HG03460 (cell line): ENCODE results near the gene MPHOSPH8.

Experiments used
- ATAC-seq: cut with Tn5 transposase; IDR thresholded peaks from one replicate; pipeline ENCODE4 v1.9.1; 2021; ENCODE audit not compliant: unreplicated experiment

MPHOSPH8 gene

GRCh38 chr13:19633479-19634255, at the start of gene MPHOSPH8:
Gene MPHOSPH8 (plus strand): TSS chr13:19633659. CDS start chr13:19633749, 90 bp downstream.
- ATAC-seq, result peak; percentile 98

- peak; percentile 76 for ATAC-seq
Measured at GRCh38 chr13:19586904-19587634, 46.4 kb upstream of the MPHOSPH8 start.

GRCh38 chr13:19587635-19588300, 45.7 kb upstream of the MPHOSPH8 start:
- ATAC-seq, result peak; percentile 70

GRCh38 chr13:19589312-19589711, 44.1 kb upstream of the MPHOSPH8 start:
- ATAC-seq, result no peak

GRCh38 chr13:19590423-19590822, 43.0 kb upstream of the MPHOSPH8 start:
- ATAC-seq, result no peak

DNA sequence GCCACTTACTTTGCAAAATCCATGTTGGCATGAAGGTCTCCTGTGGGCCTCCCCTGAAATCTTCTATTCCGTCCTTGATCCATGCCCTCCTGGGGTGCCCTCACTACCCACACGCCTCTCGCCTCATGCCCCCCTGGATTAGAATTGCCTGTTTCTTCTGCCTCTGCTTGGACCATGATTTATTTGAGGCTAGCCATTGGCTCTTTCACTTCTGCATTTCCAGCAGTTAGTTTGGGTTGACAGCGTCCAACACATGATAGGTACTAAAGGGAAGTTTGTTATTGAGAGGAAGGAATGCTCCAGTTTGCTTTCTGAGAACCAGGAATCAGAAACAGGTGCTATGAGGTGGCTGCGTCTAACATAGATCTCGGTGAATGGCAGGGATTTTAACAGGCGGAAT, 41.6 kb upstream of the MPHOSPH8 start:
- ATAC-seq, result no peak

GRCh38 chr13:19592657-19593180, 40.7 kb upstream of the MPHOSPH8 start:
- no peak for ATAC-seq

- ATAC-seq, result no peak
Measured at GRCh38 chr13:19596086-19596485, 37.4 kb upstream of the MPHOSPH8 start.

- no peak for ATAC-seq
Measured at GRCh38 chr13:19596960-19597361, 36.5 kb upstream of the MPHOSPH8 start.

GRCh38 chr13:19597523-19597922, 35.9 kb upstream of the MPHOSPH8 start:
- ATAC-seq, result no peak

- ATAC-seq, result peak; percentile 79
Measured at GRCh38 chr13:19601749-19602725, 31.4 kb upstream of the MPHOSPH8 start.

DNA sequence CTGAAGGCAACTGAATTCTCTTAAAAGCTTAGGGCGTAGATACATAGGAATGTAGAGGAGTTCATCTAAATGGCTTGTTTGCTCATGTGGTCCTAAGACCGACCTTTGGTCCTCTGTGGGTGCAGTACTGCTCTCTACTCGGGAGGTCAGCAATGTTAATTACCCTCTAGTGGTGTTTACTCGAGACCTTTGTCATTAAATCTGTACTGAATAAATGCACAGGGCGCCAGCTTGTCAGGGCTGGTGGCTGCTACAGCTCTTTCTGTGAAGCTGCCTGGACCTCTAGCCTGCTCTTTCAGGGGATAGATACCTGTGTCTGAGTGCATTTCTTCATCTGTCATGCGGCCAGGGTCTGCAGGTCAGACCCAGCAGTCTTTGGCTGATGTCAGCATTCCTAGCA, 29.2 kb upstream of the MPHOSPH8 start:
- ATAC-seq, result no peak

DNA sequence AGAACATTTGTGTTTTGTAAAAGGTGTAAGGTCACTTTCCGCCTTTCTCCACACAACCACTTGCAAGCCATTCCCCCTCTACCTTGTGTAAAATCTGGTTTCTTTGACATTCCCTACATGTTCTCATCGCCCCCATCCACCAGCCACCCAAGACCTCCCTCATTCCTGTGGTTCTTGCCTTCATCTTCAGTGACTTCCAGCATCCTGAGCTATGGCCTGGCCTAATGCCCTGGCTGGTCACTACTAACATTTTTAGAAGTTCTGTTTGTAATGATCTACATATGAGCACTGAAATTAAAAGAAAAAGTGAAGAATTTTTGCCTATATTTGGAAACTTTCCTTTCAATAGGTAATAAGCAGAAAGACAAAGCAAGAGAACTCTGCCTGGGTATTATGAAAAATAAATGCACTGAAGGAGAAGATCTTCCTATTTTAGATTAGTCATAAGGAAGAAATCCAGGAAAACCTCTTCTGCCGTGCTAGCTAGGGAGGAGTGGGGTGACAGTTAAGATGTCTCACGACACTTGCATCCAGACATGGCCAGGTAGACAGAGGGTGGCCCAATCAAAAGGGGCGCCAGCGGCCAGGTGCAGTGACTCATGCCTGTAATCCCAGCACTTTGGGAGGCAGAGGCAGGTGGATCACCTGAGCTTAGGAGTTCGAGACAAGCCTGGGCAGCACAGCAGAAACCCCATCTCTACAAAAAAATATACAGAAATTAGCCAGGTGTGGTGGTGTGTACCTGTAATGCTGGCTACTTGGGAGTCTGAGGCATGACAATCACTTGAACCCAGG, 28.1 kb upstream of the MPHOSPH8 start:
- ATAC-seq, result no peak

DNA sequence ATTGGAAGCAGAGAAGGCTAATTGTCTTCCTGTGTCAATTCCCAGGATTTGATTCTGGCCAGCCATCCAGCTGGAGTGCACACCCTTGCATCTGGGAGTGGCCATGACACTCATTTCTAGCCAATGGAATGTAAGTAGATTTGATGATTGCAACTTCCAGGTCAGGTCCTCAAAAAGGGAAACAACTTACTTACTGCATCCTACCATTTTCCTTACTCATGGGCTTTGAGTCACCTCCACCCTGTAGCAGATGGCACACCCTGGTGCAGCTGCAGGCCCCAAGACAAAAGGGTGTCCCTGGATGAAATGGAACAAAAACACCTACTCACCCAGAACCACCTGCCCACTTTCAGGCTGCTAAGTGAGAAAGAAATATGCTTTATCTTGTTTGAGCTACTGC, 27.3 kb upstream of the MPHOSPH8 start:
- ATAC-seq, result no peak

DNA sequence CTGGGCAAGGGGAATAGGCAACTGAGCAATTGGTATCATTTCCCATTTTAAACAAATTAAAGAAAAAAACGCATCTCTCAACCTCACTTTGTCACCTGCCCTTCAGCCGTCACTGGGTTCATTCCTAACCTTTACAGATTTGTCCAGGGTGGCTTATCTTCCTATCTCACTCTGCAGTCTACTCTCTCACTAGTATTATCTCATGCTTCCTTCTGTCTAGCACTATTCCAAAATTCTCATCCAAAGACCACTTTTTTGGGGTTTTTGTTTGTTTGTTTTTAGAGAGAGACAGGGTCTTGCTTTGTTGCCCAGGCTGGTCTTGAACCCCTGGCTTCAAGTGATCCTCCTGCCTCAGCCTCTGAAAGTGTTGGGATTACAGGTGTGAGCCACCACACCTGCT, 26.7 kb upstream of the MPHOSPH8 start:
- ATAC-seq, result no peak

DNA sequence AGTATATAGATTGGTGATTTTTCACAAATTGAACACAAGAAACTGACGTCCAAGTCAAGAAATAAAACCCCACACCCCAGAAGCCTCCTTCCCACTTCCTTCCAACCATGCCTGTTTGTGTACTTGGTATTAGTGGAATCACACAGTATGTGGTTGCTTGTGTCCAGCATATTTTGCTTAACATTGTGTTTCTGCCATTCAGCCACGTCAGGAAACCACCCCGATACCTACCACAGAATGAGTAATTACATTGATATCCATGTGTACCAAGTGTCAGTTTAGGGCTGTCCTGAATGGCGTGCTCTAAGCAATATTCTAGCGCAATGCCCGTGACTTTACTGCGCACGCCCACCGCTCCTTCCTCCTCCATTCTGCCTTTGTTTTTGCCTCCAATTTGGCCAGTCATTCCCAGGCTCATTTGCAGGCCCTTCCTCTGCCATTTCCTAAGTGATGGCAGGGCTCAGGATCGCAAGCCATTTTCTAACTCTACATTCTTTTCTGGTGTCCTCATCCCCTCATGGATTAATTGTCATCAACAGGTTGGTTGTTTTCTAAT, 25.9 kb upstream of the MPHOSPH8 start:
- ATAC-seq, result no peak

DNA sequence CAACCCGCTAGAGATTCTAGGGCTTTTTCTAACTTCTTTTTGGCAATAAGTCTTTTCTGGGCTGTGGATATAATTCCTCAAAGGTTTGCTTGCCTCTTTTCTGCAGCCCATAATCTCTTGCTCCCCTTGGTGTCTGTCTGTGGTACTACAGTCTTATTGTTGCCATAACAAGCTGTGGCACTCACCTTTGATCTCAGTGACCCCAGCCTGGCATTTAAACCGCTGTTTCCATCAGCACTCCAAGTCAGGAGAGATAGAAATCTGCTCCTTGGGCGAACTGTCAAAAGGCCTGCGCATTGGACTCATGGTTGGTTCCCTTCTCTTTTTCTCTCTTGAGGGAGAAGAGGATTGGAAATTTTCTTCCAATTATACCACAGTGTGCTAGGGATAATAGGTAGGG, 14.5 kb upstream of the MPHOSPH8 start:
- ATAC-seq, result no peak

DNA sequence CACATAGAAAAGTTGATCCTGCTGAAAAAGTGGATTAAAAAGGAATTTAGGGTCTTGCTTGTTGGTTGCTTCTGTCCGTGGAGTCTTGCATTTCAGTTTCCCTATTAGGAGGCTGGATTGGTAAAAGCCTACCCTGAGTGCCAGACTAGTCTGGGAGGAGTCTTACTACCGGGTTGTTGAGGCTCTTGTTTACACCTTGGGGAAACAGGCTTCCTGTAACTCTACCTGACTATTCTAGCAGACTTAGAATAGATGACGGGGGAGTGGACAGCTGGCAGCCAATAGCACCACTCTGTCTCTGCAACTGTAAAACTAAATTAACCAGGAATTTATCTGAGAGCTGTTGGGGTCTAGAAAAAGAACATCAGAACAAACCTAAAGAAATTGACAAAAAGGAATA, 11.3 kb upstream of the MPHOSPH8 start:
- no peak for ATAC-seq

- no peak for ATAC-seq
Measured at GRCh38 chr13:19624265-19624664, 9.2 kb upstream of the MPHOSPH8 start.
